GM21717 (cell line): ENCODE results near the gene SLC29A2.
"Not testable (repeated sequence)": the region's sequence is repeated elsewhere in the genome, so short reads cannot be mapped to it uniquely, and the experiment has no call there.

Experiments used
- ATAC-seq: cut with Tn5 transposase; IDR thresholded peaks from one replicate; pipeline ENCODE4 v1.9.1; 2021; ENCODE audit warnings: mild to moderate bottlenecking, moderate library complexity; ENCODE audit not compliant: unreplicated experiment

SLC29A2 gene

GRCh38 chr11:66350560-66351235, 20.9 kb downstream of the SLC29A2 start:
- not testable (repeated sequence) for ATAC-seq

GRCh38 chr11:66349084-66349386, 22.5 kb downstream of the SLC29A2 start:
- no peak for ATAC-seq

- ATAC-seq: peak; percentile 39
These were observed 23.9 kb downstream of the SLC29A2 start, which contains the start of gene B4GAT1 for GRCh38 chr11:66347425-66348276. Gene B4GAT1, minus strand, starts transcription at chr11:66347629. Its CDS starts 84 bp downstream, at chr11:66347545.

GRCh38 chr11:66346476-66347424, 24.8 kb downstream of the SLC29A2 start:
- ATAC-seq: no peak

- ATAC-seq: no peak
These were observed 26.3 kb downstream of the SLC29A2 start for GRCh38 chr11:66345316-66345649.

GRCh38 chr11:66344550-66345315, 26.8 kb downstream of the SLC29A2 start, which contains the start of gene BRMS1:
Gene BRMS1, minus strand, starts transcription at chr11:66345104. Its CDS starts 2,870 bp downstream, at chr11:66342234.
- peak; percentile 48 for ATAC-seq

- no peak for ATAC-seq
These were observed 28.4 kb downstream of the SLC29A2 start for GRCh38 chr11:66343176-66343575.

- no peak for ATAC-seq
These were observed 29.9 kb downstream of the SLC29A2 start for GRCh38 chr11:66341502-66342126.

- no peak for ATAC-seq
These were observed 30.7 kb downstream of the SLC29A2 start for GRCh38 chr11:66340596-66341501.

GRCh38 chr11:66339686-66340483, 31.7 kb downstream of the SLC29A2 start:
- no peak for ATAC-seq

- no peak for ATAC-seq
These were observed 32.3 kb downstream of the SLC29A2 start for GRCh38 chr11:66339162-66339675.

GRCh38 chr11:66338276-66339161, 33.0 kb downstream of the SLC29A2 start:
- no peak for ATAC-seq

GRCh38 chr11:66337103-66337899, 34.3 kb downstream of the SLC29A2 start:
- ATAC-seq: no peak

- peak; percentile 50 for ATAC-seq
These were observed 35.1 kb downstream of the SLC29A2 start, which contains the start of gene RIN1 for GRCh38 chr11:66336234-66337102. Gene RIN1, minus strand, starts transcription at chr11:66336434. Its CDS starts 32 bp downstream, at chr11:66336402.
